HFFc6 (cell line): ENCODE results near the gene OR2T2. TPM values are rescaled to one million over a fixed set of nuclear protein-coding genes. Genes with fewer than 3 reads are reported as not detected.
"Not testable (repeated sequence)": the region's sequence is repeated elsewhere in the genome, so short reads cannot be mapped to it uniquely, and the experiment has no call there.

Experiments used
- DNase-seq: peaks from one replicate; pipeline ENCODE4 v3.0.0-alpha.2; 2018
- H3K27ac Mint-ChIP-seq: 2 replicates; pipeline ENCODE4 v1.8.0; 2020; ENCODE audit warnings: mild to moderate bottlenecking, mixed read lengths
- H3K27me3 Mint-ChIP-seq: 2 replicates; pipeline ENCODE4 v1.8.0; 2021; ENCODE audit warnings: mild to moderate bottlenecking, moderate library complexity, mixed read lengths; ENCODE audit not compliant: insufficient read depth
- H3K36me3 Mint-ChIP-seq: 2 replicates; pipeline ENCODE4 v1.8.0; 2021; ENCODE audit warnings: low read depth, mixed read lengths
- H3K4me1 Mint-ChIP-seq: 2 replicates; pipeline ENCODE4 v1.8.0; 2020; ENCODE audit warnings: low read depth, mixed read lengths
- H3K4me3 Mint-ChIP-seq: 2 replicates; pipeline ENCODE4 v1.8.0; 2020; ENCODE audit warnings: mild to moderate bottlenecking, moderate library complexity, mixed read lengths
- H3K9me3 Mint-ChIP-seq: 2 replicates; pipeline ENCODE4 v1.8.0; 2020; ENCODE audit warnings: mild to moderate bottlenecking, mixed read lengths
- total RNA-seq, 6 experiments: library from RNA; stranded (reverse); fragmentation: NEBNext Ultra II Directional; extraction: Animal tissue kit (Norgen Biotek cat#: 25700); gene quantifications; 2 replicates in 1 of 6; 3 replicates in 5 of 6; pipeline ENCODE4 v1.2.3, GENCODE V29; 2021
- TF ChIP-seq, protein P1 (sequence below): fragments of 200-600 bp; sonication (generic); IDR thresholded peaks from 2 replicates; pipeline ENCODE4 v1.5.0; 2021; ENCODE audit warnings: antibody characterized with exemption, mild to moderate bottlenecking

OR2T2 gene
- total RNA-seq, 6 experiments from 2014 or later: not detected

DNA sequence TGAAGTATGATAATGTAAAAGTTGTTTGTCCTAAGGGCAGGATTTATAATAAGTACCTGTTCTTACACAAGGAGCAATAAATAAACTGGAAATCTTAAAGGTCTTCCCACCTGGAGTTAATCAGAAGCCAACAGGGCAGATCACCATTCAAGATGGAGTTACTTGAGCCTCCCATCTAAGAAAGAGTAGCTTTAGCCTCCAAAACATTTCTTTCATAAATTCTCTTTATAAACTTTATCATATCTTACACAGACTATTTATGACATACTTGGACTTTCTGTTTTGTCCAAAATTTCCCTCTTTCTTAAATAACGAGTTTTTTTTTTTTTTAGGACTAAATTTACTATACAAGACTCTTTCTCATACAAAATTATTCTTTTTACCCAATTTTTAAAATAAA is 24.1 kb upstream of the OR2T2 start:
- DNase-seq: no peak
- H3K9me3 Mint-ChIP-seq: peaks cover 59% of the 10 kb centered on the region
- H3K4me3 Mint-ChIP-seq: no peak overlapping the region
- TF ChIP-seq, protein P1, sequence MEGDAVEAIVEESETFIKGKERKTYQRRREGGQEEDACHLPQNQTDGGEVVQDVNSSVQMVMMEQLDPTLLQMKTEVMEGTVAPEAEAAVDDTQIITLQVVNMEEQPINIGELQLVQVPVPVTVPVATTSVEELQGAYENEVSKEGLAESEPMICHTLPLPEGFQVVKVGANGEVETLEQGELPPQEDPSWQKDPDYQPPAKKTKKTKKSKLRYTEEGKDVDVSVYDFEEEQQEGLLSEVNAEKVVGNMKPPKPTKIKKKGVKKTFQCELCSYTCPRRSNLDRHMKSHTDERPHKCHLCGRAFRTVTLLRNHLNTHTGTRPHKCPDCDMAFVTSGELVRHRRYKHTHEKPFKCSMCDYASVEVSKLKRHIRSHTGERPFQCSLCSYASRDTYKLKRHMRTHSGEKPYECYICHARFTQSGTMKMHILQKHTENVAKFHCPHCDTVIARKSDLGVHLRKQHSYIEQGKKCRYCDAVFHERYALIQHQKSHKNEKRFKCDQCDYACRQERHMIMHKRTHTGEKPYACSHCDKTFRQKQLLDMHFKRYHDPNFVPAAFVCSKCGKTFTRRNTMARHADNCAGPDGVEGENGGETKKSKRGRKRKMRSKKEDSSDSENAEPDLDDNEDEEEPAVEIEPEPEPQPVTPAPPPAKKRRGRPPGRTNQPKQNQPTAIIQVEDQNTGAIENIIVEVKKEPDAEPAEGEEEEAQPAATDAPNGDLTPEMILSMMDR: no peak
- no peaks in the 10 kb centered on the region; the same call in 1 of the 2 replicates for H3K27me3 Mint-ChIP-seq
- H3K4me1 Mint-ChIP-seq: no peaks in the 10 kb centered on the region
- H3K27ac Mint-ChIP-seq: no peak overlapping the region
- H3K36me3 Mint-ChIP-seq: no peaks in the 10 kb centered on the region

DNA sequence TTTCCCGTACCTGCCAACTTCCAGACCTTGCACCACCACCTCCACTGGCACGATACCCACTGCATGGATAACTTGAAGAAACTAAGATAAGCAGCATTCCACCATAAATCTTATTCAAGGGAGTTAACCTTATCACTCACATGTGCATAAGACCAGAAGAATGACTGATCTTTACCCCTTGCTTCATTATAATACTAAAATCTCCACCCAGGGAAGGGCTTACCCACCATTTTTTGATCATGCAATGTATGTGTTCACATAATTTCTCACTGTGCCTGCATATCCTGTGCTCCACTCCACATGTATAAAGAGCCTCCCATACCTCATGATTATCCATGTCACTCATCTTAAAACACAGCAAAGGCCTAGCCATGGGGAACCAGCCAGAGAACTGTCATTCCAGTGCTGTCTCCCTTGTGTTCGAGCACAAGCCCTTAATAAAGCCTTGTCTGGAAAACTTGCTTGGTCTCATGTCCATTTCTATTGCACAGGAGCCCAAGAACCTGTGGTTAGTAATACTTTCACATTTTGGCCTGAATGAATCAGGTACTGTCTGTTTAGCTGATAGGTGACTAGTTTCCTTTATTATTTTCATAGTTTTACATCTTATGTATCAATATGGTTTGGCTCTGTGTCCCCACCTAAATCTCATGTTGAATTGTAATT is 17.8 kb upstream of the OR2T2 start:
- not testable (repeated sequence) for H3K36me3 Mint-ChIP-seq, H3K27me3 Mint-ChIP-seq, H3K4me3 Mint-ChIP-seq, DNase-seq, H3K4me1 Mint-ChIP-seq, H3K27ac Mint-ChIP-seq
- peaks cover 38% of the 10 kb centered on the region for H3K9me3 Mint-ChIP-seq

DNA sequence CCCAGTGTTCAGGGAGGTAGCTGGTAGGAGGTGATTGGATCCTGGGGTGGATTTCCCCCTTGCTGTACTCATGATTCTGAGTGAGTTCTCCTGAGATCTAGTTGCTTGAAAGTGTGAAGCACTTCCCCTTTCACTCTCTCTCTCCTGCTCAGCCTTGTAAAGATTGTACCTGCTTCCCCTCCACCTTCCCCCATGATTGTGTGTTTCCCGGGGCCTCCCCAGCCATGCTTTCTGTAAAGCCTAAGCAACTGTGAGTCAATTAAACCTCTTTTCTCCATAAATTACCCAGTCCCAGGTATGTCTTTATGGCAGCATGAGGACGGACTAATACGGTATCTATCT is 17.3 kb upstream of the OR2T2 start:
- H3K4me3 Mint-ChIP-seq, DNase-seq, H3K27me3 Mint-ChIP-seq, H3K4me1 Mint-ChIP-seq, H3K36me3 Mint-ChIP-seq, H3K27ac Mint-ChIP-seq: not testable (repeated sequence)
- peaks cover 33% of the 10 kb centered on the region for H3K9me3 Mint-ChIP-seq

DNA sequence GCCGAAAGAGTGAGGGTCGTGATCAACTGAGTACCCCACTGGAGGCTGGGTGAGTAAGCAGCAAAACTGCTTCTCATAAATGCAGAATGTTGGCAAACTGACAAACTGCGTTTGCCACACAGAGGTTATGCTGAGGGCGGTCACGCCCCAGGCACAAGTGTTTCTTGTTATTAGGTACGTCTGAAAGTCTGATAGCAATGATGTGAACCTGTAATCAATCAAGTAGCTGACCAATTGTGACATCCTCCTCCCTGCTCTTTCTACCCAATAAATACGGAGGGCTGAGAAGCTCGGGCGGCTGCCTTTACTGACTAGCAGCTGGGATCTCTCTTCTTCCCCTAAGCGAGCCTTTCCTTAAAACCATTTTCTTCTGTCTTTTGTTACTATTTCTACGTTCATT is 13.8 kb upstream of the OR2T2 start:
- H3K4me1 Mint-ChIP-seq, H3K27me3 Mint-ChIP-seq, H3K4me3 Mint-ChIP-seq, DNase-seq, H3K27ac Mint-ChIP-seq, H3K36me3 Mint-ChIP-seq: not testable (repeated sequence)
- peaks cover 25% of the 10 kb centered on the region for H3K9me3 Mint-ChIP-seq

GRCh38 chr1:248432201-248432600 is 13.2 kb upstream of the OR2T2 start:
- not testable (repeated sequence) for H3K4me3 Mint-ChIP-seq, H3K27ac Mint-ChIP-seq, H3K36me3 Mint-ChIP-seq, H3K27me3 Mint-ChIP-seq, DNase-seq, H3K4me1 Mint-ChIP-seq
- H3K9me3 Mint-ChIP-seq: peaks cover 20% of the 10 kb centered on the region

- peaks cover 13% of the 10 kb centered on the region for H3K9me3 Mint-ChIP-seq
- H3K27me3 Mint-ChIP-seq, H3K36me3 Mint-ChIP-seq, H3K4me1 Mint-ChIP-seq, DNase-seq, H3K4me3 Mint-ChIP-seq, H3K27ac Mint-ChIP-seq: not testable (repeated sequence)
Observed at GRCh38 chr1:248433811-248434415, 11.5 kb upstream of the OR2T2 start.

- H3K36me3 Mint-ChIP-seq, H3K27me3 Mint-ChIP-seq, H3K4me1 Mint-ChIP-seq, DNase-seq, H3K27ac Mint-ChIP-seq, H3K4me3 Mint-ChIP-seq: not testable (repeated sequence)
- H3K9me3 Mint-ChIP-seq: peaks cover 12% of the 10 kb centered on the region
Observed at GRCh38 chr1:248434913-248435312, 10.5 kb upstream of the OR2T2 start.

- not testable (repeated sequence) for H3K4me1 Mint-ChIP-seq, H3K36me3 Mint-ChIP-seq, H3K27ac Mint-ChIP-seq, DNase-seq, H3K27me3 Mint-ChIP-seq, H3K4me3 Mint-ChIP-seq
- H3K9me3 Mint-ChIP-seq: peaks cover 12% of the 10 kb centered on the region
Observed at GRCh38 chr1:248436303-248436702, 9.1 kb upstream of the OR2T2 start.

DNA sequence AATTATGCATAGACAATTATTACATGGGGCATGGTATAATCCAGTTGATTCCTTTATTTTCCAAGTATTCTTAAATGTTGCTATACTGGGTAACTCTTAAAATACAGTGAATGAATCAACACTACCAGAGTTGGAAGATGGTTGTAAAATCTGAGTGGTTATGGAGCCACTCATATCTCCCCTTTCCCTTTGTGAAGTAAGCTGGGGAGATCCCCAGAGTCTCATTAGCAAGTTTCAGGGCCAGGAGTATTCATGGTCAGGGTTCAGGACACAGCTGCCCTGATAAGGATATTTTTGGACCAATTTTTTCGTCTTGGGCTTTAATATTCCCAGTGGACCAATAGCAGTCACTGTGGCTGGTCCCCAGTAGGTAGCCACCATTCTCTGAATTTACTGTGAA is 6.8 kb upstream of the OR2T2 start:
- not testable (repeated sequence) for H3K27ac Mint-ChIP-seq, H3K36me3 Mint-ChIP-seq
- H3K9me3 Mint-ChIP-seq: peaks cover 28% of the 10 kb centered on the region

DNA sequence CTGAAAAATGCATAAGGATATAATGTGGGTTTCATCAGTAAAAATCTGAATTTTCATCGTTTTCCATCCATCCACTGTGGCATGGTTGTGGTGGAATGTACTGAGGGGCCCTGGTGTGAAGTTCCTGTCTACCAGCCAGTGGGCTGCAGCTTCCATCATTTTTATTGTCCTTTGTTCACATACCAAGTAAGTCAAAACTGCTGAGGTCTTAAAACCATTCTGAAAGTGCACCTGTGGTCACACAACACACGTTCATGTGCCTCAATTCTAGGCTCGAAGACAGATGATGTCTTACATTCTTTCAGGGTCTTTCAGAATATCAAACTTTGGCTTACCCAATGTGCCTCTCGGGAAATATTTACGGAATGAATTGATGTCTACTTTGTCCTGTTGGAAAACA is 6.2 kb upstream of the OR2T2 start:
- H3K4me3 Mint-ChIP-seq, H3K27me3 Mint-ChIP-seq, H3K4me1 Mint-ChIP-seq, DNase-seq, H3K36me3 Mint-ChIP-seq, H3K27ac Mint-ChIP-seq: not testable (repeated sequence)
- H3K9me3 Mint-ChIP-seq: peaks cover 30% of the 10 kb centered on the region

More for the DNA sequence above, 6.8 kb upstream of the OR2T2 start:
- not testable (repeated sequence) for H3K4me1 Mint-ChIP-seq, DNase-seq, H3K4me3 Mint-ChIP-seq, H3K27me3 Mint-ChIP-seq

- not testable (repeated sequence) for H3K27me3 Mint-ChIP-seq, H3K36me3 Mint-ChIP-seq, H3K4me1 Mint-ChIP-seq, H3K4me3 Mint-ChIP-seq, H3K27ac Mint-ChIP-seq, DNase-seq
- peaks cover 44% of the 10 kb centered on the region for H3K9me3 Mint-ChIP-seq
Observed at GRCh38 chr1:248442500-248443277, 2.7 kb upstream of the OR2T2 start.

GRCh38 chr1:248444603-248445002 is 834 bp upstream of the OR2T2 start:
- H3K4me3 Mint-ChIP-seq: not testable (repeated sequence)

More at GRCh38 chr1:248444603-248445002, 834 bp upstream of the OR2T2 start:
- not testable (repeated sequence) for H3K36me3 Mint-ChIP-seq, DNase-seq, H3K27ac Mint-ChIP-seq, H3K27me3 Mint-ChIP-seq, H3K4me1 Mint-ChIP-seq
- H3K9me3 Mint-ChIP-seq: peaks cover 48% of the 10 kb centered on the region
